ENCODE measurements around the gene FAM50A. TPM values are rescaled to one million over a fixed set of nuclear protein-coding genes. Genes with fewer than 3 reads are reported as not detected.
A peak's percentile ranks its signal among the peaks of the same experiment; 100 is the strongest.

The FAM50A gene
- total and polyA plus RNA-seq, 3 donors from 2014 or later = 29.6 to 38.5 (median 38.4) TPM

- peak; percentile 30 for DNase-seq
- 8 to 9% methylated on average over 12 to 33 of the region's 65 CpGs for WGBS, 2 donors
- TF ChIP-seq, protein P1, sequence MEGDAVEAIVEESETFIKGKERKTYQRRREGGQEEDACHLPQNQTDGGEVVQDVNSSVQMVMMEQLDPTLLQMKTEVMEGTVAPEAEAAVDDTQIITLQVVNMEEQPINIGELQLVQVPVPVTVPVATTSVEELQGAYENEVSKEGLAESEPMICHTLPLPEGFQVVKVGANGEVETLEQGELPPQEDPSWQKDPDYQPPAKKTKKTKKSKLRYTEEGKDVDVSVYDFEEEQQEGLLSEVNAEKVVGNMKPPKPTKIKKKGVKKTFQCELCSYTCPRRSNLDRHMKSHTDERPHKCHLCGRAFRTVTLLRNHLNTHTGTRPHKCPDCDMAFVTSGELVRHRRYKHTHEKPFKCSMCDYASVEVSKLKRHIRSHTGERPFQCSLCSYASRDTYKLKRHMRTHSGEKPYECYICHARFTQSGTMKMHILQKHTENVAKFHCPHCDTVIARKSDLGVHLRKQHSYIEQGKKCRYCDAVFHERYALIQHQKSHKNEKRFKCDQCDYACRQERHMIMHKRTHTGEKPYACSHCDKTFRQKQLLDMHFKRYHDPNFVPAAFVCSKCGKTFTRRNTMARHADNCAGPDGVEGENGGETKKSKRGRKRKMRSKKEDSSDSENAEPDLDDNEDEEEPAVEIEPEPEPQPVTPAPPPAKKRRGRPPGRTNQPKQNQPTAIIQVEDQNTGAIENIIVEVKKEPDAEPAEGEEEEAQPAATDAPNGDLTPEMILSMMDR (IDR thresholded peaks at IDR 0.05) = no peak
- TF ChIP-seq POLR2A (IDR thresholded peaks at IDR 0.05) = no peak
These were observed 13.7 kb downstream of the FAM50A start for GRCh38 chrX:154457491-154458115.

GRCh38 chrX:154458116-154458953 lies 14.4 kb downstream of the FAM50A start, which contains the start of gene PLXNA3:
PLXNA3 (plus strand) TSS chrX:154458281; CDS start chrX:154460184, 1,903 bp downstream.
- H3K36me3 ChIP-seq (ENCODE audit: low read depth, missing control alignments) = no peaks in the 10 kb centered on the region
- peak within 1 kb of the TSS in 1 of 2 donors; percentile 56 for H3K27ac ChIP-seq
- WGBS, 2 donors = 1% methylated on average over 20 of the region's 88 CpGs; no CpG with 5 or more reads in 1 of the 2 donors
- TF ChIP-seq, protein P1 (IDR thresholded peaks at IDR 0.05) = no peak
- no peak for TF ChIP-seq POLR2A (IDR thresholded peaks at IDR 0.05)
- no peaks in the 10 kb centered on the region for H3K4me1 ChIP-seq
- H3K4me3 ChIP-seq = peak within 1 kb of the TSS; percentile 55 to 66
- intact Hi-C loops (cut with DNase I; ENCODE audit: low total_unique reads) = no loop called here
- peak; percentile 29 for DNase-seq
- H3K9me3 ChIP-seq = no peaks in the 10 kb centered on the region
- no peaks in the 10 kb centered on the region for H3K27me3 ChIP-seq

More at GRCh38 chrX:154457491-154458115, 13.7 kb downstream of the FAM50A start:
- Histone ChIP-seq H3K27ac (peak overlapping the region in 1 of 2 donors; percentile 56), H3K4me3 (peak overlapping the region; percentile 44 to 55), H3K9me3 (no peaks in the 10 kb centered on the region), H3K36me3 (ENCODE audit: low read depth, missing control alignments) (no peaks in the 10 kb centered on the region), H3K4me1 (no peaks in the 10 kb centered on the region), H3K27me3 (no peaks in the 10 kb centered on the region)
- intact Hi-C loops (cut with DNase I; ENCODE audit: low total_unique reads) = no loop called here

DNA sequence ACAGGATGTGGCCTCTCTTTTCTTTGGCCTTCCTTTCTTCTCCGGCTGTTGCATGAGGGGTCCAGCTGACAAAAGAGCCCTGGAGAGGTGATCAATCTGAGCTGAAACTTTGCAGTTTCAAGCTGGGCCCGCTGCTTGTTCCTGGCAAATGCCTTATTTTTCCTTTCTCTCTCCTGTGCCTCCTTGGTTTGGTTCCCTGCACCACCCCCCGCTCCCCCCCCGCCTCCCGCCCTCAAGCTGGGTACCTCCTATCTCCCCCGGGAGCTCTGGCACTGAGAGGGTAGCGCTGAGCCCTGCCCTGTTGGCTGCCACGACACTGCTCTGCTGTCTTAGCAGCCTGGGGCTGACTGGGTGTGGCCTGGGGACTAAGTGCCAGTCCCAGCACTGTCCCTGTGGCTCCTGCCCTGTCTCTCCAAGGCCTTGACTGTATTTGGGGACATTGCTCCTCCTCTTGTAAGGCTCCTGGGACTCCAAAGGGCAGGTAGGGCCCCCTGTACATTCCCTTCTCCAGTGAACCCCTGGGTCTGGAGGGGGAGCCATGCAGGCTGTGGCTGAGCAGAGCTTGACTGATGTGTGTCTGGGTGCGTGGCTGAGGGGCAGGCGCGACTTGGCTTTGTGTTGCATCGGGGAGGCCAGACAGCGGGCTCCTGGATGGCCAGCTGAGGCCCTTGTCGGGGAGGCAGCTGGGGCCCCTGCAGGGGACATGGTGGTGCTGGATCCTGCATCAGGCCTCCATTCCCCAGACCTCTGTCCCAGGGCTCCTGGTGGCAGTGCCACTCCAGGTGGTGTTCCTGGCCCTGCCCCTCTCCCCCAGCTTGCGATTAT lies 15.2 kb downstream of the FAM50A start:
- Histone ChIP-seq H3K27ac (no peak overlapping the region), H3K27me3 (no peaks in the 10 kb centered on the region), H3K4me3 (peak overlapping the region; percentile 55 to 66), H3K9me3 (no peaks in the 10 kb centered on the region), H3K4me1 (no peaks in the 10 kb centered on the region), H3K36me3 (ENCODE audit: low read depth, missing control alignments) (no peaks in the 10 kb centered on the region)
- TF ChIP-seq POLR2A (IDR thresholded peaks at IDR 0.05) = no peak
- TF ChIP-seq, protein P1 (IDR thresholded peaks at IDR 0.05) = no peak
- WGBS, 2 donors = 15 to 30% methylated on average over 2 to 13 of the region's 15 CpGs
- intact Hi-C loops (cut with DNase I; ENCODE audit: low total_unique reads) = no loop called here
- DNase-seq = peak; percentile 38

DNA sequence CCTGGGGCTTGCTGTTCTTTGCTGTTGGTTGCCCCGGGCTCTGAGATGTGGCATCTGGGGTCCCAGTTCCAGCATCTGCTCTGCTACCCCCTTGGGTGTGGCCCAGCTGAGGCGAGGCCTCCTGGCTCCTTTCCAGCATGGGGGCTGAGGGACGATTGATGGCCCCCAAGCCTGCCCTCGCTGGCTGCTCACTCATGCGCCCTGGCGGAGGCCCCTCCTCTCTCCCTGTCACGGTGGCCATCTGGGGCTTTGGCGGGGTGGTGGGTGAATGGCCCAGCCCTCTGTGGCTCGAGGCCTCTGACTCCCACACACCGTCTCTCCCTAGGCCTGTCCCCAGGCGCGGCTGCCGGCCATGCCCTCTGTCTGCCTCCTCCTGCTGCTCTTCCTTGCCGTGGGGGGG lies 15.9 kb downstream of the FAM50A start:
- Histone ChIP-seq H3K36me3 (ENCODE audit: low read depth, missing control alignments) (no peaks in the 10 kb centered on the region), H3K4me3 (no peak overlapping the region), H3K4me1 (no peaks in the 10 kb centered on the region), H3K27ac (no peak overlapping the region), H3K9me3 (no peaks in the 10 kb centered on the region), H3K27me3 (no peaks in the 10 kb centered on the region)
- TF ChIP-seq, protein P1 (IDR thresholded peaks at IDR 0.05) = no peak
- no peak for TF ChIP-seq POLR2A (IDR thresholded peaks at IDR 0.05)
- 31% methylated on average over 12 of the region's 14 CpGs; no CpG with 5 or more reads in 1 of the 2 donors for WGBS, 2 donors
- DNase-seq = peak; percentile 21
- intact Hi-C loops (cut with DNase I; ENCODE audit: low total_unique reads) = no loop called here
